HG03196 (cell line): ENCODE measurements around the gene MYLK.
"Not testable (repeated sequence)": the region's sequence is repeated elsewhere in the genome, so short reads cannot be mapped to it uniquely, and the experiment has no call there.

ENCODE experiments used
- ATAC-seq: cut with Tn5 transposase; IDR thresholded peaks from one replicate; pipeline ENCODE4 v1.9.1; 2021; ENCODE audit not compliant: unreplicated experiment

MYLK gene

GRCh38 chr3:123703663-123704062 is 180.5 kb downstream of the MYLK start:
- ATAC-seq = not testable (repeated sequence)

- ATAC-seq = no peak
Observed at GRCh38 chr3:123702720-123703119, 181.4 kb downstream of the MYLK start.

DNA sequence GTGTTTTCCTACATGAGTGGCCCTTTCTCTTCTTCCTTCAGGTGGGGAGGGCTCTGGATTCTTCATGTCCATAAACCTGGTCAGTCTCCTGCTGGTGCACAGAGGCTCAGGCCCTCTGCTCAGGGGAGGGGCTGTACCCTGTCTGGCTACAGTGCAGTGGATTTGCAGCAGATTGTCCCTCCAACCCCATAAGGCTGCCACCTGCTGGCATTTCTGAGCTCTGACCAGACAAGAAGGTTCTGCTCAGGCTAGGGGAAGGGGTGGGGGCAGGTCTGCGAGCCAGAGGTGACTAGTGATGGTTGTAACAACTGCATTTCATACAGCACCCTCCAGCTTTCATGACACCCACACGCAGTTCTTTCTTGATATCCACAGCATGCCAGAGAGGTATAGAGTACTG is 182.1 kb downstream of the MYLK start:
- ATAC-seq = not testable (repeated sequence)

- no peak for ATAC-seq
Observed at GRCh38 chr3:123700791-123701722, 183.1 kb downstream of the MYLK start.

DNA sequence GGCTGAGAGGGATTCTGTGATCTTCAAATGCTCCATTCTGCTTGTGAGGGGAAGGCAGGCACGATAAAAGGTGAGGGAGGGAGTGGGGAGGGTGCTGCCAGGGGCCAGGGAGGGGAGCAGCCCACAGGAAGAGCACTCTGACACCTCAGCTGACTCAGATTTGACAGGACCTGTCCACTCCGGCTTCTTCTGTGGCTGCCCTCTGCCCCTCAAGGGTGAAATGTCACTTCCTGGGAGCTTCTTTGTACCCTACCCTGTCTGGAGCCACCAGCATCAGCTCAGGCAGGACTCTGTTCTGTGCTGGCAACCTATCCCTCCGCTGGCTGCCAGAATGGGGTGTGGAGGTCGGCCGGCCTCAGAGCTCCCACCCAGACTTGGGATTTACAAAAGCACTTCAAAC is 185.3 kb downstream of the MYLK start:
- no peak for ATAC-seq

DNA sequence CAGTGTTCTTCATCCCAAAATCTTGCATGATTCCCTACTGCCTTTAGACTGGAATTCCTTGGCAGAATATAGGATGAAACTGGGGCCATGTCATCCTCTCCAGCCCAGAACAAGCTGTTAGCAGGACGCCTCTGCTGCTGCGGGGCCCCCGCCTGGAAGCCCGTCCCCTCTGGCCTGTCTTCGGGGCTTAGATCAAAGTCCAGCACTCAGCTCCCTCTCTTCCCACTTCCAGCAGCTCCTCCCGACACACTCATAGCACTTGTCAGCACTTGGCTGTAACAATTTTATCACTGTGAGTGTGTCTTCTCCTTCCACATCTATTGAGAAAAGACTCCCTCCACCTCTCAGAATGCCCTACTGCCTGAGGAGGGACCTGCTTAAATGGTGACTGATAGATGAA is 187.3 kb downstream of the MYLK start:
- no peak for ATAC-seq

DNA sequence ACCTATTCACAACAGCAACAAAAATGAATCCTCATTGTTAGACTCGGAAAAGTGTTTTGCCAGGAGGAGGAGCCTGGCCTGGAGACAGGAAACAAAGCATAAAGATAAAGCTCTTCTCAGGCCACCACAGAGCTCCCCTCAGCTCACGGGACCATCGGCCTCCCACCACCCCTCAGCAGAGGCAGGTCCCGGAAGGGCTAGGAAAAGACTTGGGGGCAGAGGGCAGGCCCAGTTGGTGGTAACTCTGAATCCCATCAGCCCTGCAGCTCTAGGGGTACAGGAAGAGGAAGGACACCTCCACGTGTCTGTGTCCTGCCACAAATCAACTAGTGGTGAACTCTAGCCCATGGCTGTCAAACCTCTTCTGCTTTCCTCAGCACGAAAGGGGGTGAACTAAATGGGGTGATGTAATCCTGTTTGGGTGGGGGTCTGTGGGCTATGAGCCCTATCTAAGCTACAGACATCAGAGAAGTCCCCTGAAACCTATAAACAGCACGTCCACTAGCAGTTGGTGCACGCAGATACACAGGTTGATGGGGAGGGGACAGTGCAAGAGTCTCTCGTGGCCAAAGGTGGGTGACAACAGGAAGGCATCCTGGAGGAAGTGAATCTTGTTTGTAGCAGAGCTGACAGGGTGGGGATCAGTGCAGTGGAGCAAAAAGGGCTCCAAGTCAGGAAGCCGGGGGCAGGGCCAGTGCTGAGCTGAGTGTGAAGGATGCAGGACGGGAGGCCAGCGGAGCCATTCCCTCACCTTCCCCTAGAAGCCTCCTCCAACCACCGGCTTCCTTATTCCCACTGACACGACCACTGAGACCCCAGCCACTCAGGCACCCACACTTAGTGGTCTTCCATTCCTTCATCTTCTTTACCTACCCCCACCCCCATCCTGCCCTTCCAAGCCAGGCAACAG is 188.1 kb downstream of the MYLK start:
- ATAC-seq = no peak

- no peak for ATAC-seq
Observed at GRCh38 chr3:123695152-123695551, 189.0 kb downstream of the MYLK start.

DNA sequence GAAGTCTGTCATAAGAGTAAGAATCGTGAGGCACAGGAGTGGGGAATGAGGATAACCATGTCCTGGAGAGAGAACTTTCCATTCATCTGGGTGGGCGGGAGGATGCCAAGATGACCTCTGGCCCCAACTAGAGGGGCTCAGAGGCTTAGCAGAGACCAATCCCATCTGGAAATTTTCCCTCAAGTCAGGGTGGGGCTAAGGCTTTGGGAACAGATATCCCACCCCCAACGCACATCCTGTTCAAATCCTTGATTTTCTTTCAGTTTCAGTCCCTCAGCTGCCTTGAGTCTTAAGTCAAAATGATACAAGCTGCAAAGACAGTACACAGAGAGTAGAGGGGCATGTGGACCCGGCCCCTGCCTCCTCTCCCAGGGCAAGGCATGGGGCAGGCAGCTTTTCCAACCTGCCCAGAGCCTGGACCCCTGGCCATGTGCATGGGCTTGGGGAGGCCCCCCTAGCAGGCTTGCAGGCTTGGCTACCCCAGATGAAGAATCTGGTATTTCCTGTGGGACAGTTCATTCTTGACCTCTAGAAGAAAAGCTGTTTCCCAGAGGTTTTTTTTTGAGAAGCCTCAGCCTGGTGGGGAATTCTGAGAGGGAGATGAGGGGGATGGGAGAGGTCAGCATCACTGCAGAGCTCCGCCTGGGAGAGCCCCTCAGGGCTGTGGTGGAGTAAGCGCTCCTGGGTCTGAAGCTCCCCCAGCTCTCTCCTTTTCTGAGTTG is 189.6 kb downstream of the MYLK start:
- ATAC-seq = no peak

GRCh38 chr3:123693584-123694190 is 190.4 kb downstream of the MYLK start:
- no peak for ATAC-seq

- ATAC-seq = no peak
Observed at GRCh38 chr3:123692671-123693070, 191.5 kb downstream of the MYLK start.

GRCh38 chr3:123692041-123692440 is 192.1 kb downstream of the MYLK start:
- no peak for ATAC-seq

DNA sequence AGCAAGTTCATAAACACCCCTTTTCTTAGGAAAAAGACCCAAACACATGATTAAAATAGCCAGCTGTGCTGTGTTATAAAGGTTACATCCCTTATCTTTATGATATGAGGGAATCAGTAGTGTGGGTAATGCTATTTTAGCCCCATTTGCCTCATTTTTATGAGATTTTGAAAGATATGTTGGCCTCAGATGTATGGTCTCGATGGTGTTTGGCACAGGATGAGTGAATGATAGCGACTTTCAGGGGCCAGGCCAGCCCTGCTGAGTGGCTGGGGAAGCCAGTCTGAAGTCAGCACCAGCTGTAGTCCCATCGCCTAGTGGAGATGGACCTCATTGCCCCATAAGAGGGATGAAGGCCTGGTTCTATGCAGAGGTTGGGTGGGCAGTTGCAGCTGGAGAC is 194.3 kb downstream of the MYLK start:
- ATAC-seq = no peak

- ATAC-seq = no peak
Observed at GRCh38 chr3:123688241-123688747, 195.8 kb downstream of the MYLK start.

DNA sequence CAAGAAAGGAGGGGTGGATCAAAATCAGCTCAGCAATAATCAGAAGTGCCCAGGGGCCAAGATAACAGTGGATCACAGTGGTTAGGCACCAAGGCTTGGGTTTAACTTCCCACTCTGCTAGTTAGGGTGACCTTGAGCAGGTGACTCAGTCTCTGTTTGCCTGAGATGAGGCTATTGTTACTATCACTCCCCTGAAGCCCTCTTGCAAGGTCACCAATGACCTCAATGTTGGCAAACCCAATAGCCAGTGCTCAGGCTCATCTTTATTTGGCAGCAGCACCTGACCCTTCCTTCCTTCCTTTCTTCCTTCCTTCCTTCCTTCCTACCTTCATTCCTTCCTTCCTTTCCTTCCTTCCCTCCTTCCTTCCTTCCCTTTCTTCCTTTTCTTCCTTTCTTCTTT is 196.8 kb downstream of the MYLK start:
- ATAC-seq = no peak

DNA sequence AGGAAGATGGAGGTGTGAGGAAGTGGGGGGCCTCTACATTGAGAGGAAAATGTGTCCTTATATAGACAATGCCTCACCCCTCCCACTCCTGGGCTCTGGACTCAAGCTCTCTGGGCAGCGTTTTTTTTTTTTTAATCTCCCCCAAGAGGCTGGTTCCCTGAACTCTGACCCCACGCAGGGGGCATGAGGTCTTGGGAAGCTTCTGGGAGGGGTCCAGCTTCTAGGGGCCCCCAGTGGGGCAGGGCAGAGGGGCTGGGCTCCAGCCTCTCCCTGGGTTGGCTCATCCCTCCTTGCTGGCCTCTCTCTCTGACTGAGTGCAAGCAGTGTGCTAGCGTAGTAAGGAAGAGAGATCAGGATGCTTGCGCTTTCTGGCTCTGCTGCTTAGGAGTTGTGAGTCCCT is 197.9 kb downstream of the MYLK start:
- no peak for ATAC-seq

- ATAC-seq = no peak
Observed at GRCh38 chr3:123685780-123686179, 198.4 kb downstream of the MYLK start.

DNA sequence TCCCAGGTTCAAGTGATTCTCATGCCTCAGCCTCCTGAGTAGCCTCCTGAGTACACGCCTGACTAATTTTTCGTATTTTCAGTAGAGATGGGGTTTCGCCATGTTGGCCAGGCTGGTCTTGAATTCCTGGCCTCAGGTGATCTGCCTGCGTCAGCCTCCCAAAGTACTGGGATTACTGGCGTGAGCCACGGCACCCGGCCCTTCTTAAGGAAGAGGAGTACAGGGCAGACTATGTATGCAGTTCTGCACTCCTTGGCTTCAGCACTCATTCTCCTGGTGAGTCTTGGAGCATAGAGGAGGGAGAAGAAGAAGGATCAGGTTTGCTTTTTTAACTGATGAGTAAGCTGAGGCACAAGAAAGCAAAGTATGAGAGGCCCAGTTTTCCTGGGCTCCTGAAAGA is 199.5 kb downstream of the MYLK start:
- ATAC-seq = no peak

DNA sequence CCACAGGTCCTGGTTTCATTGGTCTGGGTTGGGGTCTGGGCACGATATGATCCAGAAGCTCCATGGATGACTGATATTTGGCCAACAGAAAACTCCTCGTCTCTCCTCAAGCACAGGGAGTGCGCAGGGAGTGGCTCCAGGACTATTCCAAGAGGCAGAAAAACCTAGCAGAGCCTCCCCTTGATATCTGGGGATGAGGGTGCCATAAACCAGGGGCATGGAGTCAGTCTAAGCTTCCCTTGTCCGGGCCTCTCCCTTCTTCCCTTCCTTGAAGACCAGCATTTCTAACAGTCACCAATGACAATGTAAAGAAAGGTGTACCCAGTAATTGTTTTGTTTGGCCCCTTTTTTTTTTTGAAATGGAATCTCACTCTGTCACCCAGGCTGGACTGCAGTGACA is 199.9 kb downstream of the MYLK start:
- ATAC-seq = no peak

GRCh38 chr3:123683505-123684154 is 200.5 kb downstream of the MYLK start:
- ATAC-seq = no peak
